Peyer's patch (tissue), 4 donors: ENCODE results near the gene GPR183.

Source experiments
- POLR2A ChIP-seq, 2 donors: fragments of 450-650 bp; IDR thresholded peaks; one replicate each; pipeline ENCODE4 v1.5.1; 2017; ENCODE audit warnings: antibody characterized with exemption in 2 of 2, mild to moderate bottlenecking in 2 of 2, moderate library complexity in 2 of 2
- TF ChIP-seq, protein P1 (sequence below), 6 experiments: fragments of 450-650 bp in 4 of 6; fragments of 200-600 bp in 2 of 6; sonication (generic) in 1 of 6; IDR thresholded peaks; one replicate each; pipeline ENCODE4 v1.5.1; 2017 to 2019; ENCODE audit warnings: antibody characterized with exemption in 6 of 6, mild to moderate bottlenecking in 3 of 6, moderate library complexity in 1 of 6

DNA sequence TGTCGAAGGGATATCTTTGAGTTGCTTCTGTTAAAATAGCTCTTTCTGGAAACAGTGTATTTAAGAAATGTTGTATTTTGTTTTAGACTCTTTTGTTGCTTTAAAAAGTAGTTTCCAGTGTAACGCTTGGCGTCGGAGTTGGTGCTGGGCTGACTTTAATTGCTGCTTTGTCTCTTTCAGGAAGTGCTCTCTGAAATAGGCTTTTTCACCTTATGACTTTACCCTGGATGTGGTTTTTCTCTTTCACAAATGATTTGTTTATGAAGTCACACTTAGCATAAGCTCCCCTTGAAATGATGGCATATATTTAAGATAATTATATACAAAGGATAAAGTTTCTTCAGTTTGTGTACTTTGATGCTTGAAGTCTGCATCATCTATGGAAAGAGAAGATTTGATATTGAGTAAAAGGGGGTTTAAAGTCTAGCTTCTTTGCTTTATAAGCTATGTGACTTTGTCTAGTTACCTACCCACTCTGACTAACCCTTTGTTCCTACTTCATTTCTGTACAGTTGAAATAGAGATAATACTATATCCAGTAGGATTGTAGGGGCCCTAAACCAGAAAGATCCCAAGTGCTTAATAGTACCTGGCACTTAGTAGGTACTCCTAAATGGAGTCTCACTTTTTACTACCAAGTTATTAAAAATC lies 48.9 kb downstream of the GPR183 start, which contains the start of gene GPR18:
- peak; percentile 37 to 52 for TF ChIP-seq POLR2A (IDR thresholded peaks at IDR 0.05)
- TF ChIP-seq, protein P1, sequence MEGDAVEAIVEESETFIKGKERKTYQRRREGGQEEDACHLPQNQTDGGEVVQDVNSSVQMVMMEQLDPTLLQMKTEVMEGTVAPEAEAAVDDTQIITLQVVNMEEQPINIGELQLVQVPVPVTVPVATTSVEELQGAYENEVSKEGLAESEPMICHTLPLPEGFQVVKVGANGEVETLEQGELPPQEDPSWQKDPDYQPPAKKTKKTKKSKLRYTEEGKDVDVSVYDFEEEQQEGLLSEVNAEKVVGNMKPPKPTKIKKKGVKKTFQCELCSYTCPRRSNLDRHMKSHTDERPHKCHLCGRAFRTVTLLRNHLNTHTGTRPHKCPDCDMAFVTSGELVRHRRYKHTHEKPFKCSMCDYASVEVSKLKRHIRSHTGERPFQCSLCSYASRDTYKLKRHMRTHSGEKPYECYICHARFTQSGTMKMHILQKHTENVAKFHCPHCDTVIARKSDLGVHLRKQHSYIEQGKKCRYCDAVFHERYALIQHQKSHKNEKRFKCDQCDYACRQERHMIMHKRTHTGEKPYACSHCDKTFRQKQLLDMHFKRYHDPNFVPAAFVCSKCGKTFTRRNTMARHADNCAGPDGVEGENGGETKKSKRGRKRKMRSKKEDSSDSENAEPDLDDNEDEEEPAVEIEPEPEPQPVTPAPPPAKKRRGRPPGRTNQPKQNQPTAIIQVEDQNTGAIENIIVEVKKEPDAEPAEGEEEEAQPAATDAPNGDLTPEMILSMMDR (IDR thresholded peaks at IDR 0.05): no peak
